H1 (cell line): ENCODE measurements around the gene FRMD4A. TPM values are rescaled to one million over a fixed set of nuclear protein-coding genes. Genes with fewer than 3 reads are reported as not detected.
A peak's percentile ranks its signal among the peaks of the same experiment; 100 is the strongest.

ENCODE experiments used
- CTCF ChIA-PET: fragments of 300-600 bp; sonication (Branson Sonifier 250); formaldehyde crosslinking; loops from one replicate; lab custom pipeline; 2021; ENCODE audit not compliant: partially characterized antibody; lab: Charles Lee
- POLR2A ChIA-PET: fragments of 300-600 bp; sonication (Branson Sonifier 250); formaldehyde crosslinking; loops from one replicate; lab custom pipeline; 2021; ENCODE audit warnings: inconsistent platforms; ENCODE audit not compliant: partially characterized antibody; lab: Charles Lee
- DNase-seq, 2 experiments: peaks; one replicate each; pipeline versions ENCODE4 v3.0.0 to v3.0.0-alpha.2; 2010 to 2022; ENCODE audit warnings: low spot score in 2 of 2, low read depth in 1 of 2, mixed read lengths in 1 of 2
- FAIRE-seq: peaks from 2 replicates; lab custom pipeline; 2011; peaks lifted over from hg19 to GRCh38; lab: Jason Lieb, UNC
- H2AFZ ChIP-seq: 2 replicates; pipeline ENCODE4 v1.8.1; 2012; ENCODE audit warnings: low read length, inconsistent platforms
- H2AK5ac ChIP-seq: 2 replicates; pipeline ENCODE4 v1.6.1; 2013; ENCODE audit warnings: low read depth, low read length
- H2BK120ac ChIP-seq: replicated peaks from 2 replicates; pipeline ENCODE3; 2013; ENCODE audit warnings: low read depth, low read length, inconsistent platforms
- H2BK12ac ChIP-seq: 2 replicates; pipeline ENCODE4 v1.6.1; 2013; ENCODE audit warnings: low read depth, low read length
- H2BK15ac ChIP-seq: 2 replicates; pipeline ENCODE4 v1.6.1; 2013; ENCODE audit warnings: low read length
- H2BK20ac ChIP-seq: 2 replicates; pipeline ENCODE4 v1.6.1; 2013; ENCODE audit warnings: low read length
- H2BK5ac ChIP-seq: 2 replicates; pipeline ENCODE4 v1.6.1; 2013; ENCODE audit warnings: low read depth, low read length
- H3K14ac ChIP-seq: 2 replicates; pipeline ENCODE4 v1.6.1; 2013; ENCODE audit warnings: inconsistent platforms; ENCODE audit not compliant: insufficient read length
- H3K18ac ChIP-seq: 2 replicates; pipeline ENCODE4 v1.6.1; 2013; ENCODE audit warnings: low read length; ENCODE audit errors: extremely low read depth
- H3K23ac ChIP-seq: 2 replicates; pipeline ENCODE4 v1.6.1; 2013; ENCODE audit warnings: inconsistent platforms; ENCODE audit not compliant: insufficient read length
- H3K23me2 ChIP-seq: 2 replicates; pipeline ENCODE4 v1.6.1; 2013; ENCODE audit warnings: low read depth, low read length
- H3K27ac ChIP-seq: 2 replicates; pipeline ENCODE4 v1.6.1; 2011; ENCODE audit warnings: low read depth, low read length, inconsistent platforms
- H3K27me3 ChIP-seq, 4 experiments: replicated peaks in 1 of 4; 1 replicate in 1 of 4; 2 replicates in 3 of 4; pipeline versions ENCODE4 v1.6.1 to v1.8.1; 2011 to 2013; ENCODE audit warnings: low read length in 3 of 4, mild to moderate bottlenecking in 3 of 4, inconsistent platforms in 2 of 4, mixed read lengths in 2 of 4, moderate library complexity in 1 of 4; ENCODE audit not compliant: control insufficient read depth in 3 of 4, insufficient read depth in 3 of 4; ENCODE audit errors: extremely low read depth in 1 of 4
- H3K36me3 ChIP-seq, 4 experiments: 2 replicates each; pipeline versions ENCODE4 v1.6.1 to v1.8.1; 2011 to 2013; ENCODE audit warnings: mild to moderate bottlenecking in 4 of 4, low read length in 3 of 4, moderate library complexity in 2 of 4, control low read depth in 1 of 4, inconsistent platforms in 1 of 4; ENCODE audit not compliant: insufficient read depth in 4 of 4, control insufficient read depth in 2 of 4
- H3K4ac ChIP-seq: replicated peaks from 2 replicates; pipeline ENCODE3; 2013; ENCODE audit warnings: low read length, low read depth, mixed read lengths, inconsistent platforms; ENCODE audit not compliant: insufficient read length
- H3K4me1 ChIP-seq, 4 experiments: replicated peaks in 1 of 4; 1 replicate in 1 of 4; 2 replicates in 3 of 4; pipeline versions ENCODE4 v1.6.1 to v1.8.1; 2011 to 2013; ENCODE audit warnings: low read length in 3 of 4, inconsistent platforms in 2 of 4, mixed read lengths in 1 of 4; ENCODE audit not compliant: insufficient read depth in 4 of 4, control insufficient read depth in 3 of 4
- H3K4me2 ChIP-seq, 2 experiments: 2 replicates each; pipeline versions ENCODE4 v1.6.1 to v1.8.1; 2011 to 2013; ENCODE audit warnings: low read depth in 2 of 2, low read length in 2 of 2, control low read depth in 1 of 2, inconsistent platforms in 1 of 2, mild to moderate bottlenecking in 1 of 2; ENCODE audit not compliant: insufficient read depth in 1 of 2
- H3K4me3 ChIP-seq, 4 experiments: fragments of 200-600, 300-600 bp in 1 of 4; sonication (generic), shearing (Covaris generic), sonication (Bioruptor Twin) in 1 of 4; 2 replicates each; pipeline versions ENCODE4 v1.5.1 to v1.8.1; 2011 to 2016; ENCODE audit warnings: low read length in 4 of 4, low read depth in 3 of 4, control low read depth in 2 of 4, inconsistent platforms in 2 of 4, mild to moderate bottlenecking in 2 of 4, mixed read lengths in 1 of 4, moderate library complexity in 1 of 4; ENCODE audit not compliant: insufficient read depth in 2 of 4; ENCODE audit errors: extremely low read depth in 1 of 4
- H3K56ac ChIP-seq: replicated peaks from 2 replicates; pipeline ENCODE3; 2013; ENCODE audit warnings: low read depth, mild to moderate bottlenecking, mixed read lengths, low read length, inconsistent platforms; ENCODE audit not compliant: insufficient read length
- H3K79me1 ChIP-seq: 2 replicates; pipeline ENCODE4 v1.6.1; 2013; ENCODE audit warnings: low read depth, low read length, control low read depth
- H3K79me2 ChIP-seq, 2 experiments: 2 replicates each; pipeline versions ENCODE4 v1.6.1 to v1.8.1; 2012 to 2013; ENCODE audit warnings: low read length in 2 of 2, mild to moderate bottlenecking in 2 of 2, inconsistent platforms in 1 of 2; ENCODE audit not compliant: insufficient read depth in 2 of 2, control insufficient read depth in 1 of 2
- H3K9ac ChIP-seq, 4 experiments: replicated peaks in 1 of 4; 1 replicate in 1 of 4; 2 replicates in 3 of 4; pipeline versions ENCODE4 v1.6.1 to v1.8.1; 2011 to 2013; ENCODE audit warnings: low read depth in 3 of 4, low read length in 3 of 4, control low read depth in 2 of 4, mild to moderate bottlenecking in 2 of 4, moderate library complexity in 2 of 4, inconsistent platforms in 1 of 4; ENCODE audit errors: extremely low read depth in 1 of 4
- H3K9me3 ChIP-seq, 2 experiments: 2 replicates each; pipeline versions ENCODE4 v1.6.1 to v1.8.1; 2012 to 2013; ENCODE audit warnings: mild to moderate bottlenecking in 2 of 2, moderate library complexity in 2 of 2, control low read depth in 1 of 2, inconsistent platforms in 1 of 2, low read depth in 1 of 2, low read length in 1 of 2, mixed read lengths in 1 of 2; ENCODE audit not compliant: insufficient read depth in 2 of 2
- H4K20me1 ChIP-seq, 2 experiments: replicated peaks in 1 of 2; 2 replicates each; pipeline versions ENCODE3 to v1.8.1; 2011 to 2013; ENCODE audit warnings: inconsistent platforms in 2 of 2, low read length in 2 of 2, mild to moderate bottlenecking in 1 of 2; ENCODE audit not compliant: insufficient read depth in 2 of 2, control insufficient read depth in 1 of 2
- H4K5ac ChIP-seq: 2 replicates; pipeline ENCODE4 v1.6.1; 2013; ENCODE audit warnings: low read length, low read depth, mixed read lengths, inconsistent platforms; ENCODE audit not compliant: insufficient read length
- H4K8ac ChIP-seq: 2 replicates; pipeline ENCODE4 v1.8.0; 2013; ENCODE audit warnings: mild to moderate bottlenecking, moderate library complexity, low read length, inconsistent platforms; ENCODE audit not compliant: insufficient read depth; ENCODE audit errors: extremely low read depth
- H4K91ac ChIP-seq: replicated peaks from 2 replicates; pipeline ENCODE3; 2013; ENCODE audit warnings: low read length, mixed read lengths, inconsistent platforms; ENCODE audit not compliant: insufficient read length
- E2F6 ChIP-seq: IDR thresholded peaks from 2 replicates; pipeline ENCODE4 v1.6.1; 2012; ENCODE audit warnings: inconsistent platforms
- HDAC2 ChIP-seq, 2 experiments: fragments of 300-600 bp in 1 of 2; sonication (generic) in 1 of 2; IDR thresholded peaks; 2 replicates each; pipeline ENCODE4 v1.6.1; 2011 to 2012; ENCODE audit warnings: low read depth in 2 of 2, low read length in 2 of 2, mild to moderate bottlenecking in 2 of 2, moderate library complexity in 2 of 2, borderline replicate concordance in 1 of 2, inconsistent platforms in 1 of 2
- KDM4A ChIP-seq: IDR thresholded peaks from one replicate; pipeline ENCODE4 v1.7.1; 2012; ENCODE audit warnings: low read depth, mild to moderate bottlenecking, moderate library complexity, low read length, inconsistent platforms; ENCODE audit not compliant: severe bottlenecking
- MAX ChIP-seq: IDR thresholded peaks from 2 replicates; pipeline ENCODE4 v1.6.1; 2012; ENCODE audit warnings: inconsistent platforms
- PHF8 ChIP-seq: fragments of 200-600 bp; sonication (generic); conservative IDR thresholded peaks from 2 replicates; pipeline ENCODE4 v1.7.1; 2012; ENCODE audit warnings: low read depth, mild to moderate bottlenecking, inconsistent platforms, low read length, moderate library complexity
- SIRT6 ChIP-seq: IDR thresholded peaks from one replicate; pipeline ENCODE4 v1.7.1; 2012; ENCODE audit warnings: low read length, inconsistent platforms
- SIX5 ChIP-seq: IDR thresholded peaks from 2 replicates; pipeline ENCODE4 v1.6.1; 2011; ENCODE audit warnings: mild to moderate bottlenecking, low read depth, low read length
- TAF1 ChIP-seq: IDR thresholded peaks from 2 replicates; pipeline ENCODE4 v1.6.1; 2011; ENCODE audit warnings: mild to moderate bottlenecking, low read depth, low read length
- TAF7 ChIP-seq: optimal IDR thresholded peaks from 2 replicates; pipeline ENCODE3; 2011; ENCODE audit warnings: low read depth, mild to moderate bottlenecking, inconsistent platforms, low read length, moderate library complexity, borderline replicate concordance
- TCF12 ChIP-seq: IDR thresholded peaks from 2 replicates; pipeline ENCODE4 v1.6.1; 2011; ENCODE audit warnings: low read depth, mild to moderate bottlenecking, low read length
- WGBS, 2 experiments: shearing (Covaris generic) in 1 of 2; methylation state at CpG; one replicate each; pipeline versions ENCODE4 v1.1.6 to v1.1.7; 2013 to 2015; ENCODE audit warnings: low lambda C conversion rate in 2 of 2, mixed read lengths in 2 of 2, inconsistent platforms in 1 of 2, low coverage in 1 of 2, missing lambda C conversion rate in 1 of 2; ENCODE audit not compliant: insufficient replicate concordance in 2 of 2, insufficient coverage in 1 of 2, insufficient read length in 1 of 2; ENCODE audit errors: extremely low coverage in 1 of 2, missing lambda C conversion rate in 1 of 2; 5-methylcytosine and 5-hydroxymethylcytosine counted together
- polyA plus RNA-seq, 7 experiments: library from polyadenylated mRNA; depleted of rRNA in 3 of 7; stranded (reverse) in 5 of 7; unstranded in 2 of 7; fragments of >200 nt in 5 of 7; fragments of 200-250 nt in 2 of 7; gene quantifications; 1 replicate in 5 of 7; 2 replicates in 1 of 7; 4 replicates in 1 of 7; pipeline versions ENCODE4 v1.2.1 to v1.2.3, GENCODE V29; 2011 to 2013; ENCODE audit warnings: missing spikeins in 2 of 7, mixed read lengths in 2 of 7
- total RNA-seq: library from RNA; stranded (reverse); fragmentation: NEBNext Ultra II Directional; extraction: Animal tissue kit (Norgen Biotek cat#: 25700); gene quantifications from 2 replicates; pipeline ENCODE4 v1.2.1, GENCODE V29; 2021

Gene FRMD4A
- total and polyA plus RNA-seq, 2 of the 8 experiments (the other 6 are each of a cell fraction or from before 2014, with no cell fraction given): 38.6 to 39.6 TPM

GRCh38 chr10:13892001-13892491 is 438.7 kb downstream of the FRMD4A start:
- peak overlapping the region; percentile 93 to 96 for H3K4me2 ChIP-seq
- POLR2A ChIA-PET: interaction anchor here (1.0 to 2.7 kb wide), 3 partner anchors 9 to 11 kb away, joined by 3 to 23 read pairs (median 3); no protein-coding TSS in a partner anchor

More at GRCh38 chr10:13892001-13892491, 438.7 kb downstream of the FRMD4A start:
- Histone ChIP-seq H3K14ac (no peak overlapping the region), H3K18ac (peak overlapping the region; percentile 34), H3K56ac (no peak overlapping the region), H3K36me3 (no peaks in the 10 kb centered on the region), H2AFZ (0 out of 2 replicates have a peak overlapping the region, but pooled peaks have one; percentile 73), H2BK15ac (no peak overlapping the region), H3K79me1 (peaks cover 2% of the 10 kb centered on the region; the same call in 1 of the 2 replicates), H2BK12ac (0 out of 2 replicates have a peak overlapping the region, but pooled peaks have one; percentile 41), H3K27ac (no peak overlapping the region), H3K9ac (peak overlapping the region in 3 of 4 experiments; percentile 39 to 50 (median 49); a peak in 4 of 7 replicates), H2BK5ac (peak overlapping the region; percentile 10; the same call in 1 of the 2 replicates), H3K23me2 (peaks cover 7% of the 10 kb centered on the region; the same call in 1 of the 2 replicates), H3K23ac (no peak overlapping the region), H4K8ac (peak overlapping the region; percentile 84), H3K4me1 (peaks cover 6 to 21% (median 8%) of the 10 kb centered on the region in 4 experiments; a peak in 6 of 7 replicates), H2BK120ac (peak overlapping the region; percentile 65), H3K27me3 (peaks cover 0 to 15% (median 6%) of the 10 kb centered on the region in 4 experiments; a peak in 5 of 7 replicates)
- FAIRE-seq: no peak
- DNase-seq: peak in 1 of 2 experiments; percentile 65
- CTCF ChIA-PET: interaction anchor here (0.5 to 0.9 kb wide), 2 partner anchors 70 to 818 kb away, joined by 3 read pairs; no protein-coding TSS in a partner anchor
- TF ChIP-seq TCF12 (no peak), KDM4A (no peak), E2F6 (peak; percentile 59; the same call in 1 of the 2 replicates), HDAC2 (IDR thresholded peaks at IDR 0.05; ENCODE audit: borderline replicate concordance in 1 of 2, low read depth in 2 of 2, low read length in 2 of 2) (no peak), TAF1 (0 out of 2 replicates have a peak, but pooled peaks have one; percentile 7), SIRT6 (no peak), MAX (peak; percentile 53; the same call in 1 of the 2 replicates), PHF8 (0 out of 2 replicates have a peak, but pooled peaks have one; percentile 7), SIX5 (no peak), TAF7 (peak; percentile 26)
- TF ChIP-seq, all 59 proteins: peak for 5
- Histone ChIP-seq H4K5ac (no peak overlapping the region), H4K91ac (no peak overlapping the region), H3K4ac (peak overlapping the region; percentile 16), H3K4me3 (peak overlapping the region; percentile 49 to 92 (median 68)), H4K20me1 (peaks cover 0 to 2% of the 10 kb centered on the region in 2 experiments), H3K79me2 (peaks cover 6 to 32% of the 10 kb centered on the region in 2 experiments), H3K9me3 (no peaks in the 10 kb centered on the region), H2BK20ac (no peak overlapping the region), H2AK5ac (no peak overlapping the region)
- 18% methylated on average over 15 of the region's 30 CpGs; no CpG with 5 or more reads in 1 of the 2 experiments for WGBS, 2 experiments
